Spleen (tissue), 7 donors: Measurements from ENCODE around the gene CCNB2.

Source experiments
- CTCF ChIP-seq, 11 experiments: fragments of 200-600 bp in 7 of 11; fragments of 450-650 bp in 4 of 11; sonication (generic) in 4 of 11; IDR thresholded peaks in 8 of 11; conservative IDR thresholded peaks in 3 of 11; 1 replicate in 7 of 11; 2 replicates in 4 of 11; pipeline versions ENCODE4 v1.4.0 to v1.8.0; 2016 to 2021; ENCODE audit warnings: antibody characterized with exemption in 11 of 11, inconsistent platforms in 4 of 11, mild to moderate bottlenecking in 1 of 11
- POLR2AphosphoS5 ChIP-seq, 3 donors: sonication (generic); formaldehyde crosslinking; IDR thresholded peaks; one replicate each; pipeline ENCODE4 v1.5.1; 2017; ENCODE audit warnings: antibody characterized with exemption in 3 of 3
- donor health status: DM: no; HTN: no; CAD: no; lungs with moderate emphysema.
- donor health status: DM: no; HTN: no; CAD: no.
- donor health status: DM: no; HTN: no; CAD: no.

- TF ChIP-seq CTCF (IDR thresholded peaks at IDR 0.05 in 8 of 11, conservative IDR thresholded peaks at IDR 0.05 in 3 of 11) (no peak), POLR2AphosphoS5 (IDR thresholded peaks at IDR 0.05) (no peak)
Measured at GRCh38 chr15:59131969-59132562, 27.1 kb downstream of the CCNB2 start.
